GM23248 (cell line): Measurements from ENCODE around the gene OTOP3. TPM values are rescaled to one million over a fixed set of nuclear protein-coding genes. Genes with fewer than 3 reads are reported as not detected.
A peak's percentile ranks its signal among the peaks of the same experiment; 100 is the strongest.

ENCODE experiments used
- DNase-seq: peaks from one replicate; pipeline ENCODE4 v3.0.0-alpha.2; 2015
- H2AFZ ChIP-seq: fragments of 200-600 bp; sonication (generic); 2 replicates; pipeline ENCODE4 v1.6.1; 2016; ENCODE audit warnings: antibody characterized with exemption
- H3F3A ChIP-seq: fragments of 200-600 bp; sonication (generic); 2 replicates; pipeline ENCODE4 v1.6.1; 2016; ENCODE audit warnings: mild to moderate bottlenecking, antibody characterized with exemption, mixed run types; ENCODE audit not compliant: insufficient read depth
- H3K27ac ChIP-seq: fragments of 200-600 bp; sonication (generic); 2 replicates; pipeline ENCODE4 v1.5.1; 2016; ENCODE audit warnings: mild to moderate bottlenecking
- H3K27me3 ChIP-seq: fragments of 200-600 bp; sonication (generic); replicated peaks from 2 replicates; pipeline ENCODE4 v1.6.1; 2016; ENCODE audit warnings: mild to moderate bottlenecking; ENCODE audit not compliant: insufficient read depth
- H3K36me3 ChIP-seq: fragments of 200-600 bp; sonication (generic); 2 replicates; pipeline ENCODE4 v1.6.1; 2016; ENCODE audit warnings: low read depth, mild to moderate bottlenecking
- H3K4me1 ChIP-seq: fragments of 200-600 bp; sonication (generic); 2 replicates; pipeline ENCODE4 v1.6.1; 2016; ENCODE audit warnings: mild to moderate bottlenecking; ENCODE audit not compliant: insufficient read depth
- H3K4me2 ChIP-seq: fragments of 200-600 bp; sonication (generic); one replicate; pipeline ENCODE4 v1.6.1; 2016; ENCODE audit warnings: mild to moderate bottlenecking; ENCODE audit not compliant: unreplicated experiment
- H3K4me3 ChIP-seq: fragments of 200-600 bp; sonication (generic); 2 replicates; pipeline ENCODE4 v1.5.1; 2016; ENCODE audit warnings: mild to moderate bottlenecking
- H3K79me2 ChIP-seq: fragments of 200-600 bp; sonication (generic); 2 replicates; pipeline ENCODE4 v1.6.1; 2016; ENCODE audit warnings: mild to moderate bottlenecking; ENCODE audit not compliant: insufficient read depth
- H3K9ac ChIP-seq: fragments of 200-600 bp; sonication (generic); 2 replicates; pipeline ENCODE4 v1.6.1; 2016; ENCODE audit warnings: mild to moderate bottlenecking
- H3K9me2 ChIP-seq: fragments of 200-600 bp; sonication (generic); 2 replicates; pipeline ENCODE4 v1.6.1; 2016; ENCODE audit warnings: mixed run types, mild to moderate bottlenecking, moderate library complexity; ENCODE audit not compliant: insufficient read depth
- H3K9me3 ChIP-seq: fragments of 200-600 bp; sonication (generic); one replicate; pipeline ENCODE4 v1.6.1; 2017; ENCODE audit warnings: low read depth
- H4K20me1 ChIP-seq: fragments of 200-600 bp; sonication (generic); 2 replicates; pipeline ENCODE4 v1.6.0; 2016; ENCODE audit not compliant: insufficient read depth
- EZH2 ChIP-seq: fragments of 200-600 bp; sonication (generic); IDR thresholded peaks from 2 replicates; pipeline ENCODE4 v1.6.1; 2018; ENCODE audit warnings: antibody characterized with exemption, mild to moderate bottlenecking; ENCODE audit not compliant: insufficient read depth, poor library complexity, severe bottlenecking
- EZH2phosphoT487 ChIP-seq: fragments of 200-600 bp; sonication (generic); IDR thresholded peaks from 2 replicates; pipeline ENCODE4 v1.6.1; 2018; ENCODE audit warnings: antibody characterized with exemption, moderate library complexity, mild to moderate bottlenecking, low read depth; ENCODE audit not compliant: insufficient read depth
- WGBS, 2 experiments: methylation state at CpG; one replicate each; pipeline ENCODE4 v1.1.6; 2015 to 2017; ENCODE audit warnings: low lambda C conversion rate in 2 of 2, low coverage in 1 of 2; ENCODE audit errors: missing lambda C conversion rate in 2 of 2; 5-methylcytosine and 5-hydroxymethylcytosine counted together
- in situ Hi-C: fragments of 300-500 bp; cut with MboI; formaldehyde crosslinking; loops from 2 replicates; pipeline ENCODE4 v1.15.0; 2020
- polyA plus RNA-seq: library from polyadenylated mRNA; unstranded; fragments of >200 nt; fragmentation: Nextera tagmentation; extraction: Ambion mirVana; gene quantifications from 2 replicates; pipeline ENCODE4 v1.2.1, GENCODE V29; 2016
- total RNA-seq: library from RNA; depleted of rRNA; stranded (reverse); fragments of >200 nt; shearing (Covaris generic); gene quantifications from 2 replicates; pipeline ENCODE4 v1.2.3, GENCODE V29; 2014

The OTOP3 gene
- total and polyA plus RNA-seq, 2 experiments from 2014 or later, result not detected

DNA sequence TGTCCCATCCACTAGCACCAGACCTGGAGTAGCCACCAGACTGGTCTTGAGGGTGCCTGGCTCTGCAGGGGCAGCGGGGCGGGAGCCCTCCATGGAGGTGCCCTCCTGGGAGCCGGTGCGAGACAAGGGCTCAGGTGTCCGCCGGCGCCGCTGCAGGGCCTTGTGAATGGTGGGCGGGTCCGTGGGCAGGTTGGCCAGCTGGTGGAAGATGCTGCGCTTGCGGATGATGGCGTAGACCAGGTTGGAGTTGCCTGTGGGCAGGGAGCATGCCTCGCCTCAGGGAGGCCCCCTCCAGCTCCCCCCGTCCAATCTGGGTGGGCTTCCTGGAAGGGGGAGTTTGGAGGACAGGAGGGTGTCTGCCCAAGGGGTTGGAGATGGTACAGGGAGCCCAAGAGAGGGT, 18.4 kb downstream of the OTOP3 start:
- in situ Hi-C loops, result no loop called here
- TF ChIP-seq EZH2, result no peak
- TF ChIP-seq EZH2phosphoT487, result no peak
- H3K4me1 ChIP-seq, result no peaks in the 10 kb centered on the region

DNA sequence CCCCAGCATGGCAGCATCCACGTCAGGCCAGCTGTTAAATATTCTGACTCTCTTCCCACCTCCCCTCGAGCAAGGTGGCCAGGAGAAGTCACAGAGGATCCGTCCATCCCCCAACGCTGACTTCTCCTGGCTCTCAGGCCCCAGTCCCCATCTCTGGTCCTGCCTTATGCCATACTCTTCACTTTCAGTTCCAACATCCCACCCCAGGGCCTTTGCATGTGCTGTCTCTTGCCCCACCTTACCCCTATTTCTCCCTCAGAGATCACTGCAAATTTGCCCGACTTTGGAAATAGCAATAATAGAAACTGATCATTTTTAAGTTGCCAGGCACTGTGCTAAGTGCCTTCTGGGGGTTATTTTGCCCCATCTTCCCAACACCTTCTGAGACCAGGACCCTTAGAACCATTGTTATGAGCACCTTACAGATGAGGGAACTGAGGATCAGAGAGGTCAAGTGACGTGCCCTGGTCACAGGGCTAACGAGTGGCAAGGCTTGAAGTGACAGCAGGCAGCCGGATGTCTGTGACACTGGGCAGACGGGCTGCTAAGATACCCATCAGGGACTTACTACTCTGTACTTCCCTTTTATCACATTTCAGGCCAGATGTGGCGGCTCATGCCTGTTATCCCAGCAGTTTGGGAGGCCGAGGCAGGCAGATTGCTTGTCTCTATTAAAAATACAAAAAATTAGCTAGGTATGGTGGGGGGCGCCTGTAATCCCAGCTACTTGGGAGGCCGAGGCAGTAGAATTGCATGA, 19.1 kb downstream of the OTOP3 start:
- H3K4me3 ChIP-seq, result no peak overlapping the region
- no peak overlapping the region for H3K9ac ChIP-seq
- no peak overlapping the region for H3K4me2 ChIP-seq
- H3K27ac ChIP-seq, result no peak overlapping the region
- H3K4me1 ChIP-seq, result no peaks in the 10 kb centered on the region
- no peaks in the 10 kb centered on the region for H3K9me3 ChIP-seq
- no peaks in the 10 kb centered on the region for H3K27me3 ChIP-seq
- WGBS, 2 experiments, result 54% methylated on average over 13 of the region's 13 CpGs
- H3K79me2 ChIP-seq, result no peaks in the 10 kb centered on the region
- no peaks in the 10 kb centered on the region for H3K9me2 ChIP-seq
- no peaks in the 10 kb centered on the region for H3K36me3 ChIP-seq
- no peak for DNase-seq
- no peak for TF ChIP-seq EZH2phosphoT487
- no peak for TF ChIP-seq EZH2
- H4K20me1 ChIP-seq, result no peaks in the 10 kb centered on the region
- in situ Hi-C loops, result no loop called here
- H2AFZ ChIP-seq, result no peak overlapping the region
- H3F3A ChIP-seq, result no peaks in the 10 kb centered on the region

More for the DNA sequence above, 18.4 kb downstream of the OTOP3 start:
- H4K20me1 ChIP-seq, result no peaks in the 10 kb centered on the region
- WGBS, 2 experiments, result 71 to 76% methylated on average over 15 of the region's 15 CpGs
- H3K9me3 ChIP-seq, result no peaks in the 10 kb centered on the region
- H3K79me2 ChIP-seq, result no peaks in the 10 kb centered on the region
- no peak overlapping the region for H3K27ac ChIP-seq
- no peak for DNase-seq
- H3K27me3 ChIP-seq, result peaks cover 4% of the 10 kb centered on the region; the same call in 1 of the 2 replicates
- H3K9ac ChIP-seq, result no peak overlapping the region
- no peak overlapping the region for H3K4me2 ChIP-seq
- no peak overlapping the region for H2AFZ ChIP-seq
- H3F3A ChIP-seq, result no peaks in the 10 kb centered on the region
- no peak overlapping the region for H3K4me3 ChIP-seq
- no peaks in the 10 kb centered on the region for H3K36me3 ChIP-seq
- no peaks in the 10 kb centered on the region for H3K9me2 ChIP-seq

DNA sequence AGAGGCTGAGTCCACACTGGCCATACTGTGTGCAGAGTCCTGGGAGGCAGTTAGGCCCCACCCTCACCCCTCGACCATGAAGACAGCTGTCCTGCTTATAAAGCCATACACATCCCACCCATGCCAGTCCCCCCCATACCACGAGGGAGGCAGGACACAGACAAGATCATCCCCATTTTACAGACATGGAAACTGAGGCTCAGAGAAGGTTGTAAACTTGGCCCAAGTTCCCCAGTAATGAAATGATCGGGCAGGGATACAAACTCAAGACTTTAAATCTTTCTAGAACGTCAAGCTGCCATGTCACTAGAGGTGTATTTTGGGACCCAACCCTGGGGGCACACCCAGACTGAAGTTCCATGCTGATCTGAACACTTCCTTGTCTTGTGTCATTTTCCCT, 20.4 kb downstream of the OTOP3 start:
- no peaks in the 10 kb centered on the region for H3K4me1 ChIP-seq
- H3K4me3 ChIP-seq, result no peak overlapping the region
- no peaks in the 10 kb centered on the region for H3K9me3 ChIP-seq
- in situ Hi-C loops, result no loop called here
- H3K27me3 ChIP-seq, result no peaks in the 10 kb centered on the region
- no peak for TF ChIP-seq EZH2phosphoT487
- H3K36me3 ChIP-seq, result no peaks in the 10 kb centered on the region
- H3F3A ChIP-seq, result no peaks in the 10 kb centered on the region
- no peak overlapping the region for H3K4me2 ChIP-seq
- H4K20me1 ChIP-seq, result no peaks in the 10 kb centered on the region
- 33 to 39% methylated on average over 4 of the region's 4 CpGs for WGBS, 2 experiments
- no peak overlapping the region for H3K27ac ChIP-seq
- no peaks in the 10 kb centered on the region for H3K79me2 ChIP-seq
- no peak overlapping the region for H3K9ac ChIP-seq
- H3K9me2 ChIP-seq, result no peaks in the 10 kb centered on the region
- no peak overlapping the region for H2AFZ ChIP-seq
- DNase-seq, result no peak

DNA sequence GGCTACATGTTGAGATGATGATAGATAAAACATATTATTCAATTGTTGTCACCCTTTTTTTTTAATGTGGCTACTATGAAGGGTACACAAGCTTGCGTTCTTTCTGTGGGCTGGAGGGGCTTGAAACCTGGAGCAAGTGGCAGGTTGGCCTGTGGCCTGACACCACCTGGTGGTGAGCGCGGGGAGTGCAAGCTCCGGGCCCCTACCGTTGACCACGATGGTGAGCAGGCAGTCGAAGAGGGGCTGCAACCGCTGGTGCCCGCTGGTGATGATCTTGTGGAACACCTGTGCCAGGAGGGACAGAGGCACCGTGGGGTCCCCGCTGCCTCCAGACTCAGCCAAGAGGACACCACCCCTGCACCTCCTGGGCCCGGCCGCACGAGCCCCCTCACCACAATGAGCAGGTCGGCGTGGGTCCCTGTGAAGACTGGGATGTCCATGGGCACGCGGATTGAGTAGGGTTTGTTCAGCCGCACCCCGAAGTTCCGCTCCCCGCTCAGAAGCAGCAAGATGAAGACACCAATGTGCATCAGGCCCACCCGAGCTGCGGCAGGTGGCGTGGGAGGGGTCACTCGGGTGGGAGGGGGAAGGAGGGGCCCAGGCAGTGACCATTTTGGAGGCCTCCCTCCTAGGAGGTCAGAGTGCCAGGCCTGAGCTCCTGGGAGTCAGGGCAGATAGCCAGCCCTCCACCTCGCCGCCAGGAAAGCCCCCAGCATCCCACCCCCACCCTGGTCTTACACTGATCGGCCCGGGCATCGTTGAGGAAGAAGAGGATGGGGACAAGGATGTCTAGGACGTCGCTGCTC, 22.4 kb downstream of the OTOP3 start:
- Histone ChIP-seq H2AFZ (no peak overlapping the region), H3K27ac (no peak overlapping the region), H3K4me1 (no peaks in the 10 kb centered on the region), H3K4me2 (no peak overlapping the region), H3K4me3 (no peak overlapping the region), H3K27me3 (no peaks in the 10 kb centered on the region), H3K9ac (no peak overlapping the region), H4K20me1 (no peaks in the 10 kb centered on the region), H3K9me2 (no peaks in the 10 kb centered on the region), H3K79me2 (no peaks in the 10 kb centered on the region), H3K9me3 (no peaks in the 10 kb centered on the region), H3F3A (no peaks in the 10 kb centered on the region), H3K36me3 (no peaks in the 10 kb centered on the region)
- WGBS, 2 experiments, result 23 to 30% methylated on average over 28 to 33 of the region's 33 CpGs
- TF ChIP-seq EZH2, result no peak
- TF ChIP-seq EZH2phosphoT487, result no peak
- in situ Hi-C loops, result no loop called here
- DNase-seq, result peak; percentile 56
